CD4-positive, alpha-beta T cell treated with Interleukin-17A for 4 hours (primary cell): ENCODE measurements around the gene FCN3.
A peak's percentile ranks its signal among the peaks of the same experiment; 100 is the strongest.
"Not testable (repeated sequence)": the region's sequence is repeated elsewhere in the genome, so short reads cannot be mapped to it uniquely, and the experiment has no call there.

Experiments used
- DNase-seq: peaks from one replicate; pipeline ENCODE4 v3.0.0-alpha.2; 2020; ENCODE audit warnings: mixed read lengths

The FCN3 gene

DNA sequence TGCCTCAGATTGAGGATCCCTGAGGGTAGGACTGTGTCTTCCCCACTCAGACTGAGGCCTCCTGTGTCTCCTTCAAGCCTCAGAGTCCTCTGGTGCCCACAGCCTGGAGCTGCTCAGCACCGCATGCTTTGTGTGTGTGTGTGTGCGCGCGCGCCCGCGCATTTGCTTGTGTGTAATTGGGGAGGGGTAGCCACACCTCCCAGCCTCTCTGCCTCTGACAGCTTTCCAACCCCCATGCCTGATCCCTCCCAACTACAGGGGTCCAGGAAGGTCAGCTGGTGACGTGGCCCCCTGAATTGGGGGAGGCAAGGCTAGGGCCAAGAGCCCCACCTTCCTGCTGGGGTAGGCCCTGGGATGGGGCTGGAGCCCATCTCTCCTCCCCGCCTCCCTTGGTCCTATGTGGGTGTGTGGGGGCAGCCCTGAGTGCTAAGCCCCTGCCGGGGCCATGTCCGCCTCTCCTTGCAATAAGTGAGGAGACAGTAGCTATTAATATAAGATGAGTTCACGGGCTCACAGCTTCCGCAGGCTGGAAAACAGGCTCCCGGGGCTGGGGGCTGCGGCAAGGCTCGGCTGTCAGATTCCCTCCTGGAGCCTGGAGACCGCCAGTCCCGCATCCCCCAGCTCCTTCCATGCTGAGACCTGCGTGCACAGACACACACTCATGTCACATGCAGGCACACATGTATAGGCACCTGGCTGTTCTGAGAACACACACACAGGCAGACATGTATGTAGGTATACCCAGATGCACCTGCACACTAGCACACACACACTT is 24.8 kb upstream of the FCN3 start:
- DNase-seq = no peak

DNA sequence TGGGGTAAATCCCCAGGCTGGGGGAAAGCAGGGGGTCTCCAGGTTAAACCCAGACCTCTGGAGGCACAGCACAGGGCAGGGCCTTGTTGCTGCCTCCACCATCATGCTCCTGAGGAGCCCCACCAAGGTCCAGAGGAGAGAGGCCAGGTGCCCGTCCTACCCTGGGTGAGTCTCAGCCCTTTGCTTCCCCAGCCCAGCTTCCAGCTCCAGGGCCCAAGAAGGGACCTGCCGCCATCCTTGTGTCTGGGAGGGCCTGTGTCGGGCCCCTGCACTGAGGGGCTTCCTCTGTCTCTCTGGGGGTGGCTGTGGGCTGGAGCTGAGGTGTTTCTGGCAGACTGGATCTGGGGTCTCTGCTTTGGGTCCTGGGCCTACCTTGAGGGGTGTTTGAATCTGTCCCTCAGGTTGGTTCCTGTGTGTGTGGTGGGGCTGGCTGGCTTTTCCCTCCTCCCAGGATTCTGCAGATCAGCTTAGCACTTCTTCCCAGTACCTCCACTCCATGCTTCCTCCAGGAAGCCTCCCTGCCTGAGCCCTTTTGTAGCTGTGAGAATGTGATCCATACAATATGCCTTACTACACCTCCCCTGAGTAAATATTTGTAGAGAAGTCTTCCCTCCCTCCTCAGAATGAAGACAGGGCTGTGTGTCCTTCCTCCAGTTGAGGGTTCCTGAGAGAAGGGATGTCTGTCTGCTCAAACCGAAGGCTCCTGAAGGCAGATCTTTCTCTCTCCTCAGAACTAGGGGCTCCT is 24.0 kb upstream of the FCN3 start:
- DNase-seq = no peak

DNA sequence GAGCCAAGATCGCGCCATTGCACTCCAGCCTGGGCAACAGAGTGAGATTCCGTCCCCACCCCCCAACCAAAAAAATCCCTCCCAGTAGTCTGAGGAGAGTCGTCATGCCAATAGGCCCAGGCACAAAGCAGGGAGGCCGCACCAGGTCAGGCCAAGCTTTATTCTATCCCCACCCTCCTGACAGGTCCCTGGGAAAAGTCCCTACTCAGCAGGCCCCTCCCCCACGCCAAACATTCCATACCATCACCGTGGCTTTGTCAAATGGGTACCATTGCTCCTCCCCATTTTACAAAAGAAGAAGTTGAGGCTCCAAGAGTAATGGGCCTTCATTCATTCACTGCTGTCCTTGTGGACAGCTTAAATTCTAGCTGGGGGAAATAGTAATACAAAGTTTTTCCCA is 23.1 kb upstream of the FCN3 start:
- no peak for DNase-seq

DNA sequence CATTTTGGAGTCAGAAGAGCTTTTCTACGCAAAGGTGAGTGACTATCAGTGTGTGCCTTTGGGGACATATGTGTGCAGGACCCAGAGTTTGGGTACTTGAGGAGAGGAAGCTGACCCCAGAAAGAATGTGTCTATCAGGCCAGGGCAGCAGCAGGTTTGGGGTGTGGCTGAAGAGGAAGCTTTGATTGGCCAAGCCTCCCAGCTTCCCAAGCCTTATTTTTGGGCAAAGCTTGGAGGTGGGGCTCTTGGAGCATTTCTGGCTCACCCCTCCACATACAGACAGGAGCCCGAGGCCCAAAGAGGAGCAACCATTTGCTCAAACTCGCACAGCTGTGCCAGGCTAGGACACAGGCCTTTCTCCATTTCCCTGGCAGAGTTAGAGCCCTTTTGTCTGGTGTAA is 22.5 kb upstream of the FCN3 start:
- no peak for DNase-seq

DNA sequence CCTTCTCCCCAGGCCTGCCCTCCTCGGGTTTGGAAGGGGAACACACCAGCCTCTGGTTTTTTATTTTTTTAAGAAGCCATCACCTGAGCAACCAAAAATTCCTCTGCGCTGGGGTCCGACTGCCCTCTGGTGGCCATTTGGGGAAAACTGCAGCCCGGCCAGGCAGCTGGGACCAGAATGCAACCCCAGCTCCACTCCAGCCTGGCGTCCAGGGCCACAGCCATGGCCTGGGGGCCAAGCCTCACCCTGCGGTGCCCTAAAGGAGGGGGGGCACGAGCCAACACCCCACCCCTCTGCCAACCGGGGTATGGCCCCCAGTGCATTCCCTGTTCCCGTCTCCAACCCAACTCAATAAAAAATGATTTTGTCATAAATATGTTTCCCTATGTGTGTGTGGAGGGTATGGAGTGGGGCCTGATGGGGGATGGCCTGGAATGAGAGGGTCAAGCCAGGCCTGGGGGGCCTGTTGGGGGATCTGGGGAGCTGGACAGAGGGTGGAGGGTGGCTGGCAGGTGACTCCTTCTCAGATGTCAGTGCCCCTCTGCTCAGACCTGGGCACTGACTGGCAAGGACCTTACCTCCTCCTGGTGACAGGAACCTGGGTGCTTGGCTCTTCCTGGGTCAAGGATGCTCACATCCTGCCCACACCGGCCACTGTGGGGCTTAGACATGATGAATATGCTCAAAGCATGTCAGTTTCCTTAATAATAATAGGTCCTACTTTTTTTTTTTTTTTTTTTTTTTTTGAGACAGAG is 21.0 kb upstream of the FCN3 start:
- DNase-seq = peak; percentile 83

DNA sequence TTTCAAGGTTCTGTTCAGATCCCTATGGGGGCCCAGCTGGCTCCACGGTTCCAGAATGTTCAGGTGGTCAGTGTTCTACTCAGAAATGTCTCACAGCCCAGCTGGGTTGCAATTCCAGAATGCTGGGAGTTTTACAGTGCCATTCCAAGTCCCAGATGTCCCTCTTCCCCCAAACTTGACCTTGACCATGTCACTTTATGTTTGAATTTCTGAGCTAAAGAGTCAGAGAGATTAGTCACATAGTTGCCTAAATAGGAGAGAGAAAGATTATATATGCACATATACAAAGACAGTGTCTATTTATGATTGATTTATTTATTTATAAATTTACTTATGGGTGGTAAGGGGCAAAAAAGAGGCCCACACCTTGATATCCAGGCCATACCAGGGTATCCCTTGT is 20.3 kb upstream of the FCN3 start:
- DNase-seq = no peak

DNA sequence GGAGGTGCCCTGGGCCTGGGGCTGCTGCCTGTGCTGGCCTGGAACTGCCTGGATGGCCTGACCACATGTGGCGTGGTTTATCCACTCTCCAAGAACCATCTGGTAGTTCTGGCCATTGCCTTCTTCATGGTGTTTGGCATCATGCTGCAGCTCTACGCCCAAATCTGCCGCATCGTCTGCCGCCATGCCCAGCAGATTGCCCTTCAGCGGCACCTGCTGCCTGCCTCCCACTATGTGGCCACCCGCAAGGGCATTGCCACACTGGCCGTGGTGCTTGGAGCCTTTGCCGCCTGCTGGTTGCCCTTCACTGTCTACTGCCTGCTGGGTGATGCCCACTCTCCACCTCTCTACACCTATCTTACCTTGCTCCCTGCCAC is 19.6 kb upstream of the FCN3 start:
- DNase-seq = no peak

DNA sequence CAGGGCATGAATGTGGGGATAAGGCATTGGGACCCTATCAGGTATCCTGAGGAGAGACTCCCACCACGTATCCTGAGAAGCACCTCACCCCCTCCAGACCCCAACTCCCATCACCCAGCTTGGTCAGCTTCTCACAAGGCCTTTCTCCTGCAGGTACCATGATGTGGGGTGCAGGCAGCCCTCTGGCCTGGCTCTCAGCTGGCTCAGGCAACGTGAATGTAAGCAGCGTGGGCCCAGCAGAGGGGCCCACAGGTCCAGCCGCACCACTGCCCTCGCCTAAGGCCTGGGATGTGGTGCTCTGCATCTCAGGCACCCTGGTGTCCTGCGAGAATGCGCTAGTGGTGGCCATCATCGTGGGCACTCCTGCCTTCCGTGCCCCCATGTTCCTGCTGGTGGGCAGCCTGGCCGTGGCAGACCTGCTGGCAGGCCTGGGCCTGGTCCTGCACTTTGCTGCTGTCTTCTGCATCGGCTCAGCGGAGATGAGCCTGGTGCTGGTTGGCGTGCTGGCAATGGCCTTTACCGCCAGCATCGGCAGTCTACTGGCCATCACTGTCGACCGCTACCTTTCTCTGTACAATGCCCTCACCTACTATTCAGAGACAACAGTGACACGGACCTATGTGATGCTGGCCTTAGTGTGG is 19.1 kb upstream of the FCN3 start:
- DNase-seq = no peak

DNA sequence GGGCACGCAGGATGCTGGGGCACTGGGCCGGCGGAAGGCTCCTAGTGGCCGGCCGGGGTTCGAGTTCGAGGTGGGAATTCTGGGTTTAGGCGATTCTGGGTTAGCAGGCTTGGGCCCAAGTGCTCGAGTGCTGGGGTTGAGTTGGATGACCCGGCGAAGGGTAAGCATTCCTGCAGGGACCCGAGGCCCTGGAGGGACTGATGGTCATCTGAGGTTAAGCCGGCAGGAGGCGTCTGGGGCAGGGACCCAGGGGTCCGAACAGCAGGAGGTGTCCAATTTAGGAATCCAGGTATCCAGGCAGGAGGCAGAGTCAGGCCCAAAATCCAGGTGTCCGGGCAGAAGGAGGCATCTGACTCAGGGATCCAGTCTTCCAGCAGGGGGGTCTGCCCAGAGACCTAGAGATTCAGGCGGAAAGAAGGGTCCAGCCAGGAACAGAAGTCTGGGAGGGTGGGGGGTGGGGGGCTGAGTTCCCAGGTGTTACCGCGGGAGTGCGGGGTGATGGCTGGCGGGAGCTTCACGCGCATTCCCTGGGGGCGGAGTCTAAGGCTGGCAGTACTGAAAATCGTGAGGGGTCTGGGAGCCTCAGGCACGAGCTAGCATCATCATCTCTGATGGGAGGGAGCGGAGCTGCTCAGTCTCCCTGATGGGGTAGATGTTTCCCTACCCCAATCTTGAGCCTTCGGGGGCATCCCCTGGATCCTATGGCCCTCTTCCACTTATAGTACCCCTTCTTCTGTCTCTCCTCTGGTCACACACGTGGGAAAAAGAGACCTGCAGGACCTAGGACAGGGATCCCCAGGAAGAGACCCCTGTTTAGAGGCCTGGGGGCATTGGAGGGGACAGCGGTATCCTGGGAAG is 18.4 kb upstream of the FCN3 start:
- DNase-seq = no peak

DNA sequence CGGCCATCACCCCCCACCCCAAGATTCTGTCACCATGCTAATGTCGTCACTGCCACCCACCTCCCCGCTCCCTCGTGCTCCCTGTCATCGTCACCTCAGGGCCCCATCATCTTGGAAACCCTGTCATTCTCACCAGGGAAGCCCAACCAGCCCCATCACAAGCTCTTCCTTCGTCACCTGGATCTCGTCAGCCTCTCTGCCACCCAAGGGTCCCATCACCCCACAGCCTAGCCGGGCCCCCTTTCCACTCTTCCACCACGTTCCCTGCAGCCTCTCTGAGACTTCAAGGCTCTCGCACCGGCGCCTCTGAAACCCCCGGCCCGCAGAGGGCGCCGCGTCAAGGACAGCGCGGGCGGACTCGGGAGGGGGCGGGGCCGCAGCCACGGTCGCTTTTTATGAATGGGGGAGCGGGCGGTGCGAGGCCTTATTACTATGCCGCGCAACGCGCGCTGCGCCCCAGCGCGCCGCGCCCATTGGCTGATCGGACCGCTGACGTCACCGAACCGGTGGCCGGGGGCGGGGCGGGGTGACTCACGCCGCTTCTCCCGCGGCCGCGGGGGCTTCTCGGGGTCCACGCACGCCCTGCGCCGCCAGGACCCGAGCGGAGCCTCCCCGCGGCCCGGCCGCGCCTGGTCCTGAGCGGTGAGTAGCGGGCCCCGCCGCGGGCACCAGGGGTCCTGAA is 17.6 kb upstream of the FCN3 start, which contains the start of gene GPR3:
Gene GPR3, plus strand, starts transcription at position 527 of the 682 bp plus-strand sequence. CDS start 1,177 bp downstream, outside the sequence.
- DNase-seq = peak; percentile 96

DNA sequence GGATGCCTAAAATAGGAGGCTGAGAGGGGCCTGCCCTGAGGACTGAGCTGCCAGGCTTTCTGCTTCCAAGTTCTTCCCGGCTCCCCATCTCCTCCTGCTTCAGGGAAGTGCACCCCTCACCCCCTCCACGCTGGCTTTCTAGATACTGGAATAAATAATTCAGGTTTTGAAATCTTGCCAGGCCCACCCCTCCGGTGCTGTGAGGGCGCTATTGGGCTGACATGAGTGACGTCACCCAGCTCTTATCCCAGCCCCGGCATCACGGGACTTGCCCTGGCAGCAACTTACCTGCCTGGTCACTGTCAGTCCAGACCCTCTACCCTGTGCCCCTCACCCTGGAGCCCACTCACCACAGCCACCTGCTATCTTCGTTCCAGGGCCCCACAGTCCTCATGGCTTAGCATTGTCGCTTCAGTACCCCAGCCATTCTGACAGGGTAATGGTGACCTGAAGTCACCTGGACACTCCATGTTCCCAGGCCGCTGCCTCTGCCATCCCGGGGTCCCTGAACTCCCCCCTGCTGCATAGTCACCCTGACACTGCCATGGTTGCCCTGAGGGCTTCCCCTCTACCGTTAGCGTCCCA is 17.0 kb upstream of the FCN3 start:
- DNase-seq = peak; percentile 41

DNA sequence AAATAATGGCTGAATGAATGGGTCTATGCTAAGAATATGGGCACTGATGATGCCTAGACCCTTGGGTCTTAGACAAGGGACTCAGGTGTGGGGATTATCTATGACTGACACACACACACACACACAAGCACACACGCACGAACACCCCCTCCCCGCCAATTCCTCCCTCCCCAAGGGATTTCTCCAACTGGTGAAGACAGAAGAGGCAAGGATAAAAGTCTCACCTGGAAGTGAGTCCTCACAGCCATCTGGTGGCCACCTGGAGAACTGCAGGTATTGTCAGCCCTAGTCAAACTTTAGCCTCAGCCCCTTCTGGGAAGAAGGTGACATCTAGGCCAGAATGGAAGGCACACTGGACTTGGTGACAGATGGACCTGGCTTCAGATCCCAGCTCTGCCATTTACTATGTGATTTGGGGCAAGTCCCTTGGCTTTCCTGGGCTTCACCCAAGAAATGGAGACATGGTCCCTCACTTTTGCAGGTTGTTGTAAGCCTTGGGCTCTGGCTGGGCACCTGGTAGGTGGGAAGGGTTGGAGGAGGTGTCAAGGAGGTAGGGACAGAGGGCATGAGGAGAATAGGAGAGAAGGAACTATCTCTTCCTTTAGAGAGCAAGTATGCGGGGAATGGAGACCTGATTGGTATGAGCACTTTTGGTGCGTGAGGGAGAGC is 13.8 kb upstream of the FCN3 start:
- DNase-seq = peak; percentile 86

DNA sequence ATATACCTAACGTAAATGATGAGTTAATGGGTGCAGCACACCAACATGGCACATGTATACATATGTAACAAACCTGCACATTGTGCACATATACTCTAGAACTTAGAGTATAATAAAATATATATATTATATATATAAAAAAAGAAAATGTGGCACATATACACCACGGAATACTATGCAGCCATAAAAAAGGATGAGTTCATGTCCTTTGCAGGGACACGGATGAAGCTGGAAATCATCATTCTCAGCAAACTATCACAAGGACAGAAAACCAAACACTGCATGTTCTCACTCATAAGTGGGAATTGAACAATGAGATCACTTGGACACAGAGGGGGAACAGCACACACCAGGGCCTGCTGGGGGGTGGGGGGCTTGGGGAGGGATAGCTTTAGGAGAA is 10.2 kb upstream of the FCN3 start:
- DNase-seq = not testable (repeated sequence)

DNA sequence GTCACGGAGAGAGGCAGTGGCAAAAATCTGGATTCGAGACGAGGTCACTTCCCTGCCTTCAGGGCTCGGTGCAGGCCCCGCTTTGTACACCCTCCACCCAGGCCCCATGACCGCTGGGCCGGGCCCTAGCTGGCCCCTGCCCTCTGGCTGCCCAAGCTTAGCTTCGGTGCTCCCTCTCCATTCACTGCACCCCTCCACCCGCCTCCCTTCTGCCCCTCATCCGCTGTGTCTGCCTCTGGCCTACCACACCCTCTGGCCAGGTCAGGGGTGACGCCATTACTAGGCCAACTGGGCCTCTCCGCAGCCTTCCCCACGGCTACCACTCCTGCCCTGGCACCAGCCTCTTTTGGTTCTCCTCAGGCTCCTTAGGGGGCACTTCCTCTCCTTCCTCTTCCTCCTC is 9.0 kb upstream of the FCN3 start:
- no peak for DNase-seq

DNA sequence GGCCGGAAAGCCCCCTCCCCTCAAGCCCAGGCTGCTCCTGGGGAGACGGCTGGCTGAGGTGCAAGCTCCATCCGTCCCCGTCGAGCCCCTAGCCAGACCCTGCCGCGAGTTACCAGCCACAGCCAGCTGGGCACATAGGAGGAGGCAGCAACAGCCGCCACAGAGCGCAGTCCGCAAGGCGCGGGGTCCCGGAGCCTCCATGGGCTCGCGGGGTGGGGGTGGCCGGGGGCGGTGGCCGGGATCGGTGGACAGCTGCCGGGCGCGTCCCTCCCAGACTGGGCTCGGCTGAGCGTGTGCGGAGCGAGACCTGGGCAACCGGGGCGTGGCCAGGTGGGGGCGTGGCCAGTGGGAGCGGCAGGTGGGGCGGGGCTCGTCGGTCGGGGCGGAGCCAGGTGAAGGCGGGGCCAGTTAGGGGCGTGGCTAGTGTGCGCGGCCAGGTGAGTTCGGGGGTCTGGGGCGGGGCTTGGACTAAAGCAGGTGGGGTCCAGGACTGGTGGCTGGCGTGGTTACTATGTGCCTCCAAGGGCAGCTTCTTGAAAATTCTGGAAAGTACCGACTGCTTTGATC is 8.5 kb upstream of the FCN3 start, which contains the start of gene CD164L2:
Gene CD164L2, minus strand, starts transcription at position 295 of the 567 bp plus-strand sequence. Its CDS starts 94 bp downstream, at position 201.
- DNase-seq = peak; percentile 67

DNA sequence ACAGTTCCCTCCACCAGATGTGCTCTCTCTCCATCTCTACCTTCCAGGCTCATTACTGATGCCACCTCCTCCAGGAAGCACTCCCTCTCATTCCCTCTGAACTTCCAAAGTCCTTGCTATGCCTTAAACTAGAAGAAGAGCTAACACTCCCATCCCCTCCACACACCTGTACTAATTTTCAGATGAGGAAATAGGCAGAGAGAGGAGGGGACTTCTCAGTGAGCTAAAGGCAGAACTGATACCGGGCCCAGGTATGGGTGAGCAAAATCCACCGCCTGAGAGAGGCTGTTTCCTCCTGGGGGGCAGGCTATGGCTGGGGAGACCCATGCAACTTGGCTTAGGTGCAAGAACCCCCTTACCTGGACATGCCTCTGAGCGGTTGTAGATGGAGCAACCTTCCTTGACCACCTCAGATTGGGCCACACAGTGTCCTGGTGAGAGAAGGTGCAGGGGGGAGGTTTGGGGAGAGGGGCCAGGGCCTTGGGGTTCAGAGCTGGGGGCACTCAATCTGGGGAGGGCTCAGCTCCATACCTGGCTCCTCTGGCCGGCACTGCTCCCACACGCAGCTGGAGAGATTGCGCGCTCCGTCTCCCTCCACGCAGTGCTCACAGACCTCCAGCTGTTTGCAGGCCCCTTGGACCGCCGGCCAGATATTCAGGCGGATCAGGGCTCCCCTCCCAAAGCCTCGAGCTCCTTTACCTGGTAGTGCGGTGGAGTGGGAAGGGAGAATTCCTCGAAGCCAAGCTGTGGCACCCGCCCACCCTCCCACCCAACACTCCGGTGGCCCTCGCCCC is 7.5 kb upstream of the FCN3 start:
- DNase-seq = no peak

DNA sequence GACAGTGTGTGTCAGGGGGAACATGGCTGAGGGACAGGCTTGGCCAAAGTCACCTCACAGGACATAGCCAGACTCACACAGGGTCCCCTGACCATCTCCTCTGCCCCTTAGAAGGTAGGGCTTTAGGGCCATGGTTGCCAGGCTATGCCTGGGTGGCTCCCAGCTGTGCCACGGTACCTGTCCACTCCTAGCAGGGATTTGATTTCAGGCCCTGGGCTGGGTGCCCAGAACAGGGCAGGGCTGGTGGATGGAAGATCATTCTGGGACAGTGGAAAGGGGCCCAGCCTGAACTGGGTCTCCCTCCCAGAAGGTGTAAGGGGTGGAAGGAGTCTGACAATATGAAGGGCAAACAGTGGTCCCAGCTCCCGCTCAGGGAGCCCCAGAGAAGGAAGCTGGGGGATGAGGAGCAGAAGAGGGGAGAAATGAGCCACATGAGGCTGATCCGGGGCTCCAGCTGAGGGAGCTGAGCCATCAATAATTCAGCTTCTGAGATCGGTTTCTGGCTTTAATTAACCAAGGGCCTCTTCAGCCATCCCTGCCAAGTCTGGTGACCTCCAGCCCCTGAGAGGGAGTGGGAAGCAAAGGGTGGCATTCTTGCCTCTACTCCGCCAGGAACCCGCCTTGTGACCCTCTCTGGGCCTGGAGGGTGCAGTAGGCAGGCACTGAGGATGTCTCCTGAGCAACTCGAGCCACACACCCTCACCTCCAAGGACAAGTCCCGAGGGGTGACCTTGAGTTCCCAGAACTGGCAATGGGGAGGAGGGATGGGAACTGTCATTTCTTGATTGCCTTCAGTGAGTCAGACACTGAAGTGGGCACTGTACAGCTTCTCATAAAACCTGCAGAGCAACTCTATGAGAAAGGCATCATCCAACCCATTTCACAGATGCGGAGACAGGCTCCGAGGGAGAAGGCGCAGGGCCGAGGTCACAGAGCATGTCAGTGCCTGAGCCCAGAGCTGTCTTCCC is 6.4 kb upstream of the FCN3 start:
- DNase-seq = no peak

DNA sequence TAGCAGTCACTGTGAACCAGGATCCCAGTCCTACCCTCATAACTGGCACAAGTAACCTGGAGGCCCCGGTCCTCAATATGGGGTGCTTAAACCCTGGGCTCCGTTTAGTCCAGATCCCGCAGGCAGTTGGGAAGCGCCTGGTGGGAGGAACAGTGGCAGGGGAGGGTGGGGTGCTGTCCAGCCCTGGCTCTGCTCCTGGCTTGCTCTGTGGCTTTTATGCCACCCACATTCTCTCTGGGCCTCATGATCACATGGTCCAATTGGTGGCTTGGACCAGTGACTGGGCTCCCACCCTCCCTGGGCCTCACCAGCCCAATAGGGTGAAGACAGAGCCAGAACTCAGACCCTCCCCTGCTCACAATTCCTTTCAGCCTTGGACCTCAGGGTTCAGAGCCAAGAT is 5.6 kb upstream of the FCN3 start:
- DNase-seq = no peak
